ENCODE measurements around the gene FGF1. TPM values are rescaled to one million over a fixed set of nuclear protein-coding genes. Genes with fewer than 3 reads are reported as not detected.
A peak's percentile ranks its signal among the peaks of the same experiment; 100 is the strongest.

FGF1 gene
- total RNA-seq, 4 donors from 2014 or later = 0.51 to 5.7 (median 1.7) TPM; not detected in 1

DNA sequence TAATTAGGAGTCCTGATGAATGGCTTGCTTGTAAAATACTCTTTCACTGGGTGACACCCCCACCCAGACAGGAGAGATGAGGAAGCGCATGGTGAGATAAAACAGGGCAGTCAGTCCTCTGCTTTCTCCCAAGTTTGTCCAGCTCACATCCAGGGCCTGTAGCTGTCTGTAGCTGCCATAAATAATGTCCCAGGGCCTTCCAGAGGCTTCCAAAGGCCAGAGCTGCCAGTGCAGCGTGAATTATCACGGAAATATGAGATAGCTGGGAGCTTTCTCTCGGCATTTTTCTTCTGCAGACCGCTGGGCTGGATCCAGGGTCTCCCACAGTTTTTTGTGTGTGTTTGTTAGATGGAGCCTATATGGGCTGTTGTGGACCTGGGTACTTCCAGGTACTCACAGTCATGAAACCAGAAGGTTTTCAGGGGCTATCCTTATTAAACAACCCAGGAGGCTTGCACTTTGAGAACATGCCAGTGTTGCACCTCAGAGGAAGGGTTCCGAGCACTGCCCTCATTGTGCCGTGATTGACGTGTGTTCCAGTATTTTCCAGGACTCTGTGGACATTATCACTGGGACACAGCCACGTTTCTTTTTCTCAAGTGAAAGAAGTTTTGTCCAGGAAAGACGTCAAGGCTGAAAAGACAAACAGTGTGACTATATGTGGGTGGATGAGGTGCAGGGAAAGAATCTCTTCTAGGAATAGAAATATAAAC, 117.5 kb downstream of the FGF1 start:
- Histone ChIP-seq H3K27me3 (no peaks in the 10 kb centered on the region), H3K4me3 (no peak overlapping the region), H3K9me3 (no peaks in the 10 kb centered on the region), H3K27ac (peak overlapping the region; percentile 49 to 73), H3K36me3 (no peaks in the 10 kb centered on the region), H3K4me1 (no peaks in the 10 kb centered on the region)
- TF ChIP-seq, protein P1, sequence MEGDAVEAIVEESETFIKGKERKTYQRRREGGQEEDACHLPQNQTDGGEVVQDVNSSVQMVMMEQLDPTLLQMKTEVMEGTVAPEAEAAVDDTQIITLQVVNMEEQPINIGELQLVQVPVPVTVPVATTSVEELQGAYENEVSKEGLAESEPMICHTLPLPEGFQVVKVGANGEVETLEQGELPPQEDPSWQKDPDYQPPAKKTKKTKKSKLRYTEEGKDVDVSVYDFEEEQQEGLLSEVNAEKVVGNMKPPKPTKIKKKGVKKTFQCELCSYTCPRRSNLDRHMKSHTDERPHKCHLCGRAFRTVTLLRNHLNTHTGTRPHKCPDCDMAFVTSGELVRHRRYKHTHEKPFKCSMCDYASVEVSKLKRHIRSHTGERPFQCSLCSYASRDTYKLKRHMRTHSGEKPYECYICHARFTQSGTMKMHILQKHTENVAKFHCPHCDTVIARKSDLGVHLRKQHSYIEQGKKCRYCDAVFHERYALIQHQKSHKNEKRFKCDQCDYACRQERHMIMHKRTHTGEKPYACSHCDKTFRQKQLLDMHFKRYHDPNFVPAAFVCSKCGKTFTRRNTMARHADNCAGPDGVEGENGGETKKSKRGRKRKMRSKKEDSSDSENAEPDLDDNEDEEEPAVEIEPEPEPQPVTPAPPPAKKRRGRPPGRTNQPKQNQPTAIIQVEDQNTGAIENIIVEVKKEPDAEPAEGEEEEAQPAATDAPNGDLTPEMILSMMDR (IDR thresholded peaks at IDR 0.05) = no peak
- no peak for TF ChIP-seq POLR2A (IDR thresholded peaks at IDR 0.05)
- intact Hi-C loops (cut with DNase I; ENCODE audit: low total_unique reads) = no loop called here
- DNase-seq = peak; percentile 34 to 70

DNA sequence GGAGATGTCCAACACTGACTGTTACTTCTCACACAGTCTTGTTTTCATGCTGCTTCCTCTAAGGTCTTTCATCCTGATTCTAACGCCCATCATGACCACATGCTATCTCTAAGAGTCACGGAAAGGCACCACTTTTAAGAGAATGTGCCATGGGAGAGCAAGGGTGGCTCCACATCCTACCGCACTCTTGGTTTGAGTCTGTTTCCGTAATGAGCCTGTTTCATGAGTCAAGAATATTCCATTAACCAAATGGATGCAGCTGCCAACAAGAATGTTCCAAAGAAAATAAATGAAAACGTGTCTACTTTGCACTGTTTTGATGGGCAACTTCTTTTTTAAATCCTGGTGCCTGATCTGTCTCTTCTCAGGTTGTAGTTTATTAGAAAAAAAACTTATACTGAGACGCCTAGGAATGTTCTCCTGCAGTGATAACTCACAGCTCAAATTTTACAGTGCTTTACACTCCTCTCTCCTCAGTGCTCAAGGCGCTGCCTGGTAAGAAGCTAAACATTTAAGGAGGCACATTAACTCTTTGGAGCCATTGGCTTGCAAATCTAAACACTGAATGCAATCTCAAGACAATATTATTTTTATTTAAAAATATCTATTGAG, 124.3 kb downstream of the FGF1 start:
- no peaks in the 10 kb centered on the region for H3K9me3 ChIP-seq
- no peak overlapping the region for H3K27ac ChIP-seq
- no peaks in the 10 kb centered on the region for H3K4me1 ChIP-seq
- no peak overlapping the region for H3K4me3 ChIP-seq
- DNase-seq = no peak
- no peaks in the 10 kb centered on the region for H3K36me3 ChIP-seq
- no peaks in the 10 kb centered on the region for H3K27me3 ChIP-seq
- intact Hi-C loops (cut with DNase I; ENCODE audit: low total_unique reads) = no loop called here
- TF ChIP-seq POLR2A (IDR thresholded peaks at IDR 0.05) = no peak
- TF ChIP-seq, protein P1 (IDR thresholded peaks at IDR 0.05) = no peak

DNA sequence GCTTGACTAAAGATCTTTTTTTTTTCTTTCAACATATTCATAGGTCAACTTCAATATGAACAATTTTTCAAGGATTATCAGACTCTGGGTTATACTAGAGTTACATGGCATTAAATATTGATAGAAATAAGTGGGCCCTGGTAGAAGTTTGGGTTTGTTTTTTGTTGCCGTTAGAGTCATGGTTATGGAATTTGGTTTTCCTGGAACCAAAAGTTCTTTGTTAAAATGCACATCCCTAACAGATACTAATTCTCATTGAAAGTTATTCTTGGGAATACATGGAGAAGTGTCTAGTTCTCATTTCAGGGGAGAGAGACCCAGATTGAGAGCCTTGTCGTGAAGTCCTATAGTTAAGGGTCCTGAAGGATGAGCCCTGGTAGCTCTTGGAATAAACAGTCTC, 124.9 kb downstream of the FGF1 start:
- Histone ChIP-seq H3K4me3 (no peak overlapping the region), H3K27me3 (no peaks in the 10 kb centered on the region), H3K27ac (no peak overlapping the region), H3K4me1 (no peaks in the 10 kb centered on the region), H3K9me3 (no peaks in the 10 kb centered on the region), H3K36me3 (no peaks in the 10 kb centered on the region)
- TF ChIP-seq POLR2A (IDR thresholded peaks at IDR 0.05) = no peak
- TF ChIP-seq, protein P1 (IDR thresholded peaks at IDR 0.05) = no peak
- intact Hi-C loops (cut with DNase I; ENCODE audit: low total_unique reads) = no loop called here
- DNase-seq = no peak

DNA sequence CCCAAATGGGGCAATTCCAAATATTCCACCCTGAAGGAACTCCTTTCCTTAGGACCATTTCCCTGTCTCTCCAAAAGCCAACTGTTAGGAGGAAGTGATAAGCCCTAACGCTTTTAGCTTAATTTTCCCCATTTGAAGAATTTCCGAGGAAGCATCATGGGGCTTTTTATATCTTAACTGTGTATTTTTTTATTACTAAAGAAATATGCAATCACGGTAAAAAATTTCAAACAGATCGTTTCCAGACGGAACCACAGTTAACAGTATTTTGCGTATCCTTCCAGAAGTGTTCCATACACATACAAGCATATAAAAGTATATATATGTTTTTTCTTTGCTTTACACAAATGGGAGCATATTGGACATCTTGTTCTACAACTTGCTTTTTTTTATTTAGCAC, 133.8 kb downstream of the FGF1 start:
- intact Hi-C loops (cut with DNase I; ENCODE audit: low total_unique reads) = no loop called here
- no peak overlapping the region for H3K27ac ChIP-seq

More for the DNA sequence above, 133.8 kb downstream of the FGF1 start:
- Histone ChIP-seq H3K4me1 (no peaks in the 10 kb centered on the region), H3K9me3 (no peaks in the 10 kb centered on the region), H3K36me3 (no peaks in the 10 kb centered on the region), H3K4me3 (peak overlapping the region; percentile 11 to 19), H3K27me3 (peaks cover 0 to 9% of the 10 kb centered on the region in 2 donors)
- DNase-seq = no peak
- TF ChIP-seq, protein P1 (IDR thresholded peaks at IDR 0.05) = no peak
- no peak for TF ChIP-seq POLR2A (IDR thresholded peaks at IDR 0.05)

All from uterus (tissue), 4 donors.